GM19372 (cell line): ENCODE measurements around the gene MIB1.
"Not testable (repeated sequence)": the region's sequence is repeated elsewhere in the genome, so short reads cannot be mapped to it uniquely, and the experiment has no call there.

Experiments used
- ATAC-seq: cut with Tn5 transposase; IDR thresholded peaks from one replicate; pipeline ENCODE4 v1.9.1; 2021; ENCODE audit warnings: mild to moderate bottlenecking, low read depth, moderate library complexity; ENCODE audit not compliant: unreplicated experiment

MIB1 gene

GRCh38 chr18:21742315-21742687 lies 1.7 kb downstream of the MIB1 start:
- ATAC-seq: no peak

DNA sequence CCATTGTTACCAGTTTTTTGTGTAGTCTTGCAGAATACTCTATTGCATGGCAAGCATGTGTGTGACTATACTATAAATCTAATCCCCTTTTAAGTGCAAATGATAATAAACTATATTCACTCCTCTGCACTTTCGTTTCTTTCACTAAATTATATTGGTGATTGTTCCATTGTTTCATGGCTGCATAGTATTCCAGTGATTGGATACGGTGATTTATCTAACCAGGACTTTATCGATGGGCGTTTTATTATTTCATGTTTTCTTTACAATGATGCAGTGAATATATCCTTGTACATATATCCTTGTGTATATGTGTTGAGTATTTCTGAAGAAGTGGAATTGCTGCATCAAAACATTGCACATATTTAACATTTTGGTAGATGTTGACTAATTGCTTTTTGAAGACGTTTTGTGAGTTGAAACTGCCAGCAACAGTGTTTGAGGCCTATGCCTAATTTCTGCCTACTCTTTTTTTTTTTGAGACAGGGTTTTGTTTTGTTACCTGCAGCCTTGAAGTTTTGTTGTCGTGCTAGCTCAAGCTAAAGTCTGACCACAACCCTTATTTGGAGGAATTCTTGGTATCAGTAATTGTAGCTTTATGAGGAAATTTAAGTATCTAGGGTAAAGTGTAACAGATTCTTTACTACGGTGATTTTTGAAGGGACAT lies 2.7 kb downstream of the MIB1 start:
- ATAC-seq: no peak

GRCh38 chr18:21745231-21745630 lies 4.6 kb downstream of the MIB1 start:
- ATAC-seq: no peak

- no peak for ATAC-seq
Measured at GRCh38 chr18:21747268-21747667, 6.7 kb downstream of the MIB1 start.

DNA sequence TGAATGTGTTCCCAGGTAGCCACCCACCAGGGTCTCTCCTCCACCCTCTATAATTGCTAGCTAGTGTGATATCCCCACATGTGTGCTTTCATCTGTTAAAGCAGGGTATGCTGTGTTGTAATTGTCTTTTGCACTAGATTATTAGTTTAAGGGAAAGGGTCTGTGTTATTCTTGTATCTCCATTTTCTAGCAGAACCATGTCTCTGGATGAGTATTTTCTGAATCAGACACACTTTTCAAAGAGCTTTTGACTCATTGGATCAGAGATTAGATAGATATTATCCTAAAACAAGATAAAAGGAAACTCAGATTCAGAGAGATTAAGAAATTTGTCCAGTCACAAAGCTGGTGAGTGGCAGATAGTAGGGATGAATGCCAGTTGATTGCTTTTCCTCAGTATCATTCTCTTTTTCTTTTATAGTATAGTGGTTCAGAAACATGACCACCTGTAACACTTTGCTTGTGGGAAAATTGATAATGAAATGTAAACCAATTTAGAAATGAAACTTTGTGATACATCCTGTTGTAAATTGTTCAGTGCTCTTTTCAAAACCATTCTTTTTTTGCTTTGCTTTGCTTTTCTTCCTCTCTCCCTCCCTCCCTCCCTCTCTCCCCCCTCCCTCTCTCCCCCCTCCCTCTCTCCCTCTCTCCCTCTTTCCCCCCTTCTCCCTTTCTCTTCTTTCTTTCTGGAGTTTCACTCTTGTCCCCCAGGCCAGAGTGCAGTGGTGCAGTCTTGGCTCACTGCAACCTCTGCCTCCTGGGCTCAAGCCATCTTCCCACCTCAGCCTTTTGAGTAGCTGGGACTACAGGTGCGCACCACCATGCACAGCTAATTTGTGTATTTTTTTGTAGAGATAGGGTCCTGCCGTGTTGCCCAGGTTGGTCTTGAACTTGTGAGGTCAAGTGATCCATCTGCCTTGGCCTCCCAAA lies 7.4 kb downstream of the MIB1 start:
- ATAC-seq: no peak

DNA sequence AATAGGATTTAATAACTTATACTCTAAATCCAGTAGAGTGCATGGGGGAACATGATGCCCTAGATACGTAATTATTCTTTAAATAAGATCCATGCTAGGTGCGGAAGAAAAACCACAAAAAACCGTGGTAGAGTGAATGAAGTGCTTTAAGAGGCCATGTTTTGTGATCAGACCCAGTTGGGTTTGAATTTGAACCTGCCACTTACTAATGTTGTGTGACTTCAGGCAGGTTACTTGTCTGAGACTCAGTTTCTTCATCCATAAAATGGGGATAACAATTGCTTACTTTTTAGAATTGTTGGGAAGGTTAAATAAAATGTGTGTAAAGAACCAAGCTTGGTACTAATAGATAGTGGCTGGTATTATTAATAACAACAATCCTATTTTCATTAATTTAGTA lies 17.2 kb downstream of the MIB1 start:
- ATAC-seq: no peak

- no peak for ATAC-seq
Measured at GRCh38 chr18:21759836-21760235, 19.2 kb downstream of the MIB1 start.

DNA sequence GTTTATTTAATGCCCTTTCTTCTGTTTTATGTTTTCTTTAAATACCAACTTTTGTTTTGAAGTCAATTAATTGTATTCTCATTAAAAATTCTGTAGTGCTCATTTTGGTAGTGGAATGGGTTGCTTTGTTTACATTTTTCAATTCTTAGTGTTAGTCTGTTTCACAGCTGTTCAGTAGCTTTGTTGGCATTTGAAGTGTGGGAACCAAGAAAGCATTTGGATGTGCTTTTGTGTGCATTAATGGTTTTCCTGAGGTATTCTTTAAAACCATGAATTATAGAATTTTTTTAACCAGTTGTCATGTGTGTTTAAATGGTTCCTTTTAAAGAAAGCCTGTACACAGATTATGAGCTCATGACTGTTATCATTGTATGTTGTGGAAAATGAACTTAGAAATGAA lies 19.7 kb downstream of the MIB1 start:
- ATAC-seq: no peak

GRCh38 chr18:21761471-21762115 lies 21.0 kb downstream of the MIB1 start:
- no peak for ATAC-seq

DNA sequence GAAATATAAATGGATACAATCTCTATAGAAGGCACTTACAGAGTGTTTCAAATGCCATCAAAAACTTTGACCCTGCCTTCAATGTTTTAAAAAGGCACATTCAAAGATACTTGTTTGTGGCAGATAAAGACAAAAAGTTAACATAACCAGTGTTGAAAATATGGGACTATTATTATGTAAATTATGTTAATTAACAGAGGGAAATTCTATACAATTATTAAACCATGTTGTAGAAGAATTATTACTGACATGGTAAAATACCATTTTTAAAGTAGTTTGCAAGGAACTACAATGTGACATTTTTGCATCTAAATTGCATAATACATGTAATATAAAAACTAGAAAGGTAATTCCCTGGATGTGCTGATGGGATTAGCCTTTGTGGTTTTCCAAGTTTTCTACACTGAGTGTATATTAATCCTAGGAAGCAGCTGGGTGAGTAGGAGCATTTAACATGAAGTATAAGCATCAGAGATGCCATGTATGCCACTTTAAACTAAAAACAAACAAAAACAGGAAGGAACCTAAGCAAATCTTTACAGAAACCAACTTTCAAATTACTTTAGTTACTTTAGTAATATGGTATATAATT lies 21.7 kb downstream of the MIB1 start:
- no peak for ATAC-seq

- ATAC-seq: no peak
Measured at GRCh38 chr18:21763846-21764646, 23.5 kb downstream of the MIB1 start.

DNA sequence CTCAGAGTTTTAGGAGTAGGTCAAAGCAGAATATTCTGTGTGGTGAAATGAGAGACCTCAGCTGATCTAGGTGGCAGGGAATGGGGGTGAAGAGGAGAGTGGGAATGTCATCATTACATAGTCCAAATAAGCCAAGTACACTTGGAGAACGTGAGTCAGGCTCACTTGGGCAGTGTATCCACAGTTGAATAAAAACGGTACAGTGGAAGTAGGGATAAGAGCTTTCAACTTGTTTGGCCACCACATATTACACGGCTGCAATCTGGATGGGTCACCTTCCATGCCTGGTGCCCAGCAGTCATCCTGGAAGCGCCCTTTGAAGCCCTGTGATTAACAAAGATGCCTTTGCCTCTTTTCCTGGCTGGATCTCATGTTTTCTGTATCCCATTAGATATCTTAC lies 28.6 kb downstream of the MIB1 start:
- ATAC-seq: no peak

DNA sequence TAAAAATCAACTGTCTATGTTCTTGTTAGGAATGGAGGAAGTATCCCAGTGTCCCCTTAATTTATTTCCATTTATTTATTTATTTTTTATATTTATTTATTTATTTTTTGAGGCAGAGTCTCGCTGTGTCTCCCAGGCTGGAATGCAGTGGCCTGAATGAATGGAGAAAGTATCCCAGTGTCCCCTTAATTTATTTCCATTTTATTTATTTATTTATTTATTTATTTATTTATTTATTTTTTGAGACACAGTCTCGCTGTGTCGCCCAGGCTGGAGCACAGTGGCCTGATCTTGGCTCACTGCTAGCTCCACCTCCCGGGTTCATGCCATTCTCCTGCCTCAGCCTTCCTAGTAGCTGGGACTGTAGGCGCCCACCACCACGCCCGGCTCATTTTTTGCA lies 34.1 kb downstream of the MIB1 start:
- ATAC-seq: no peak

GRCh38 chr18:21777814-21778213 lies 37.2 kb downstream of the MIB1 start:
- no peak for ATAC-seq

- no peak for ATAC-seq
Measured at GRCh38 chr18:21786526-21786925, 45.9 kb downstream of the MIB1 start.

GRCh38 chr18:21796089-21796488 lies 55.5 kb downstream of the MIB1 start:
- not testable (repeated sequence) for ATAC-seq

DNA sequence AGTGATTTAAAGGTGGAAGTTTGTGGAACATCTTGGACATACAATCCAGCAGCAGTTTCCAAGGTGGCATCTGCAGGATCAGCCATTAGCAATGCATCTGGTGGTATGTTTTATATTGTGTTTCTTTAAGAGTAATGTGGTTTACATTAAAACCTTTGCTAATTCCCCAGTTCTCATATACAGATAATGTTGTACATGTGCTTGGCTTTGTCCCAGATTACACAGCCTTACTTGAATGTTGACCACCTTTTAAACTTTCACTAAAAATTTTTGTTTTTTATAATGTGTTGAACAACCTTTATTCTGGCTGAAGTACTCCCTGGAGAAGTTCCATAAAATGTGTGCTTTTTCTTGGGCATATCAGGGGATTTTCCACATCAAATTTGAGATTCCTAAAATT lies 57.5 kb downstream of the MIB1 start:
- no peak for ATAC-seq

DNA sequence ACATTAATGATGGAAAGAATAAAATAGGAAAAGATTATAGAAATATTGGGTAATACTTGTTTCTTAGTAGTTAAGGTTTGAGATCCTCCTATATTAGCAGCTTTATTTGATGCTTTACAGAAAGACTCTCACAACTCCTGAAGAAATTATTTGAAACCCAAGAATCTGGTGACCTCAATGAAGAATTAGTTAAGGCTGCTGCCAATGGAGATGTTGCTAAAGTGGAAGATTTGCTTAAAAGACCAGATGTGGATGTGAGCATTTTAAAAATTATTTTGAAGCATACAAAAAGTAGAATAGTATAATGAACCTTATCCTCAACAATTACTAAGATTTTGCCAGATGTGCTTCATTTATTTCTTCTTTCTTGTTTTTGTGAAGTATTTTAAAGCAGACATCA lies 59.1 kb downstream of the MIB1 start:
- no peak for ATAC-seq

DNA sequence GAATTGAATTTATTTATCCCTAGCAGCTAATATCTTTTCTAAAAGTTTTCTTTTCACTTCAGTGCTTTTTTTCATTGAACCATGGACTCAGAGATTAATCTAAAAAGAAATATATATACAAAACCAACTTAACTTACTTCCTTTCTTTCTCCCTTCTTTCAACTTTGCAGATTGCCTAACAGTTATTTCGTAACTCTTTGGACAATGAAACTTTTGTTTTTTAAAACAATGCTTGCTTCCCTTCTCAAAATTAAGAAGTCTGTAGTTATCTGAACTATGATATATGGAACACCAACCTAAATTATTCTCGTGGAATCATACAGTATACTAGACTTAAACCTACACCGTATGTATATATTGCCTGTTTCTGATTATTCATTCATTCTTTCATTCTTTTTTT lies 62.9 kb downstream of the MIB1 start:
- no peak for ATAC-seq

GRCh38 chr18:21805771-21806366 lies 65.3 kb downstream of the MIB1 start:
- no peak for ATAC-seq
